Caco-2 (cell line): ENCODE data around the gene BRIP1. TPM values are rescaled to one million over a fixed set of nuclear protein-coding genes. Genes with fewer than 3 reads are reported as not detected.

Experiments
- BruUV-seq: library from RNA; stranded (reverse); fragments of 400-500 nt; replicated peaks from 2 replicates; lab custom pipeline; 2021; lab: Mats Ljungman, UMichigan
- CTCF ChIA-PET: fragments of 300-600 bp; sonication (Branson Sonifier 250); formaldehyde crosslinking; loops from one replicate; lab custom pipeline; 2022; ENCODE audit warnings: antibody characterized with exemption; lab: Charles Lee
- POLR2A ChIA-PET: fragments of 300-600 bp; sonication (Branson Sonifier 250); formaldehyde crosslinking; loops from one replicate; lab custom pipeline; 2022; ENCODE audit warnings: antibody characterized with exemption; lab: Charles Lee
- DNase-seq, 2 experiments: peaks; one replicate each; pipeline versions ENCODE4 v3.0.0 to v3.0.0-alpha.2; 2020 to 2022
- H3K27me3 ChIP-seq: replicated peaks from 2 replicates; pipeline ENCODE4 v1.6.0; 2011; ENCODE audit warnings: low read length; ENCODE audit not compliant: control insufficient read depth, insufficient read depth
- H3K36me3 ChIP-seq: 2 replicates; pipeline ENCODE4 v1.5.1; 2011; ENCODE audit warnings: low read length; ENCODE audit not compliant: control insufficient read depth, insufficient read depth
- H3K4me1 ChIP-seq: fragments of 250-450 bp; sonication (Bioruptor Pico); 2 replicates; pipeline ENCODE4 v1.5.1; 2020; ENCODE audit warnings: mild to moderate bottlenecking
- H3K4me3 ChIP-seq: 2 replicates; pipeline ENCODE4 v1.5.1; 2011; ENCODE audit warnings: low read depth, mild to moderate bottlenecking, control low read depth, low read length
- H3K9me3 ChIP-seq: fragments of 250-450 bp; sonication (Bioruptor Pico); 2 replicates; pipeline ENCODE4 v1.5.1; 2020; ENCODE audit warnings: mild to moderate bottlenecking, moderate library complexity
- H3K27ac Mint-ChIP-seq: one replicate; pipeline ENCODE4 v1.8.0; 2022; ENCODE audit warnings: mixed read lengths; ENCODE audit not compliant: unreplicated experiment
- H3K27me3 Mint-ChIP-seq: one replicate; pipeline ENCODE4 v1.8.0; 2022; ENCODE audit warnings: mixed read lengths; ENCODE audit not compliant: insufficient read depth, unreplicated experiment
- H3K36me3 Mint-ChIP-seq: one replicate; pipeline ENCODE4 v1.8.0; 2022; ENCODE audit warnings: mild to moderate bottlenecking, mixed read lengths; ENCODE audit not compliant: insufficient read depth, unreplicated experiment
- H3K4me1 Mint-ChIP-seq: one replicate; pipeline ENCODE4 v1.8.0; 2022; ENCODE audit warnings: low read depth, mixed read lengths; ENCODE audit not compliant: unreplicated experiment
- H3K4me3 Mint-ChIP-seq: one replicate; pipeline ENCODE4 v1.8.0; 2022; ENCODE audit warnings: mild to moderate bottlenecking, moderate library complexity, mixed read lengths; ENCODE audit not compliant: unreplicated experiment
- H3K9me3 Mint-ChIP-seq: one replicate; pipeline ENCODE4 v1.8.0; 2022; ENCODE audit warnings: mixed read lengths; ENCODE audit not compliant: unreplicated experiment
- intact Hi-C: fragments of 100-400 bp; cut with micrococcal nuclease; formaldehyde crosslinking; loops from one replicate; pipeline ENCODE4 v1.10.0; 2022; ENCODE audit not compliant: unreplicated experiment
- total RNA-seq: library from RNA; stranded (reverse); gene quantifications from 2 replicates; pipeline ENCODE4 v1.2.3, GENCODE V29; 2022
- TF ChIP-seq, protein P1 (sequence below), 2 experiments: fragments of 200-600 bp in 1 of 2; IDR thresholded peaks; 1 replicate in 1 of 2; 2 replicates in 1 of 2; pipeline versions ENCODE4 v1.5.1 to v1.8.0; 2011 to 2022; ENCODE audit warnings: antibody characterized with exemption in 1 of 2, control low read depth in 1 of 2, inconsistent platforms in 1 of 2, low read depth in 1 of 2, low read length in 1 of 2, mild to moderate bottlenecking in 1 of 2, moderate library complexity in 1 of 2; ENCODE audit not compliant: insufficient read depth in 1 of 2, severe bottlenecking in 1 of 2, unreplicated experiment in 1 of 2

BRIP1 gene
- total RNA-seq, 1 experiment from 2014 or later = 18.3 TPM

DNA sequence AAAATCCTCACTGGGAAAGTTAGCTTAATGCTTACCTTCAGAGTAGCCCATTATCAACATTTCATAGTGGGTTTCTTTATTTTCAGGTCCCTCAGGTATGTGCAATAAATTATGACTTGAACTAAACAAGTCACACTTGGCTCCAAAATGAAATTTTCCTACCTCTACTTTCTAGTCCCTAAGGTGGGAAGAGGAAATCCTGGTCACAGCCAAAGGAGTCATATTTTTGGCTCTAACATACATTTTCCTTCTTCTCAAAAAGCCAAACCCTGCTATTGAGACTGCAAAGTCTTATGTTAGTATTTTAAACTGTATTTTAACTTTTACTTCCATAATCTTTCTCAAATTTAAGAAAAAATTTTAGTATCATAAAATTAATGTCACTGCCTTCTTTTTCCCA lies 128.9 kb downstream of the BRIP1 start:
- no TSS peak for BruUV-seq
- POLR2A ChIA-PET = no interaction called here

DNA sequence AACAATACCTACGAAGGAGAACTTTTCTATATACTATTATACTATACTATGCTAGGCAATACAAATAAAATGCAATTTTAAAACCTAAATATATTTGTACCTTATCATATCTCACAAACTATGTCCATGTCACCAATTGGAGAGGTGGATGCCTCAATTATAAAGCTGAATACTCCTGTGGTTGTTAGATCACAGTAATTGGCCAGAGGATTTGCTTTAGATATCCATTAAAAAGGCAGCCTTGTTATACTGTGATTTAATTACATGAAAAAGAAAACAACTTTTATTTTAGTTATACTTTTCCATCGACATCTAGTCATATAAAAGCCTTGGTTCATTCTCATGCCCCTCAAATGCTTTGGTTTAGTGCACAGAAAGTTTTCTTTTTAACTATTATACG lies 129.3 kb downstream of the BRIP1 start:
- Histone ChIP-seq H3K4me1 (no peaks in the 10 kb centered on the region), H3K27me3 (no peaks in the 10 kb centered on the region), H3K36me3 (no peaks in the 10 kb centered on the region), H3K4me3 (no peak overlapping the region), H3K9me3 (peaks cover 6% of the 10 kb centered on the region; the same call in 1 of the 2 replicates)
- no peak overlapping the region for H3K27ac Mint-ChIP-seq
- POLR2A ChIA-PET = no interaction called here
- no peak for DNase-seq
- peaks cover 7% of the 10 kb centered on the region for H3K36me3 Mint-ChIP-seq
- no peak overlapping the region for H3K4me3 Mint-ChIP-seq
- CTCF ChIA-PET = no interaction called here
- no peaks in the 10 kb centered on the region for H3K27me3 Mint-ChIP-seq
- H3K9me3 Mint-ChIP-seq = no peaks in the 10 kb centered on the region
- no TSS peak for BruUV-seq
- no peaks in the 10 kb centered on the region for H3K4me1 Mint-ChIP-seq
- TF ChIP-seq, protein P1, sequence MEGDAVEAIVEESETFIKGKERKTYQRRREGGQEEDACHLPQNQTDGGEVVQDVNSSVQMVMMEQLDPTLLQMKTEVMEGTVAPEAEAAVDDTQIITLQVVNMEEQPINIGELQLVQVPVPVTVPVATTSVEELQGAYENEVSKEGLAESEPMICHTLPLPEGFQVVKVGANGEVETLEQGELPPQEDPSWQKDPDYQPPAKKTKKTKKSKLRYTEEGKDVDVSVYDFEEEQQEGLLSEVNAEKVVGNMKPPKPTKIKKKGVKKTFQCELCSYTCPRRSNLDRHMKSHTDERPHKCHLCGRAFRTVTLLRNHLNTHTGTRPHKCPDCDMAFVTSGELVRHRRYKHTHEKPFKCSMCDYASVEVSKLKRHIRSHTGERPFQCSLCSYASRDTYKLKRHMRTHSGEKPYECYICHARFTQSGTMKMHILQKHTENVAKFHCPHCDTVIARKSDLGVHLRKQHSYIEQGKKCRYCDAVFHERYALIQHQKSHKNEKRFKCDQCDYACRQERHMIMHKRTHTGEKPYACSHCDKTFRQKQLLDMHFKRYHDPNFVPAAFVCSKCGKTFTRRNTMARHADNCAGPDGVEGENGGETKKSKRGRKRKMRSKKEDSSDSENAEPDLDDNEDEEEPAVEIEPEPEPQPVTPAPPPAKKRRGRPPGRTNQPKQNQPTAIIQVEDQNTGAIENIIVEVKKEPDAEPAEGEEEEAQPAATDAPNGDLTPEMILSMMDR (IDR thresholded peaks at IDR 0.05; ENCODE audit: insufficient read depth in 1 of 2, low read depth in 1 of 2, low read length in 1 of 2, severe bottlenecking in 1 of 2, unreplicated experiment in 1 of 2) = no peak
- intact Hi-C loops = no loop called here

More for the DNA sequence above, 128.9 kb downstream of the BRIP1 start:
- Mint-ChIP-seq H3K9me3 (no peaks in the 10 kb centered on the region), H3K27ac (no peak overlapping the region), H3K4me1 (no peaks in the 10 kb centered on the region), H3K4me3 (no peak overlapping the region), H3K27me3 (no peaks in the 10 kb centered on the region), H3K36me3 (peaks cover 7% of the 10 kb centered on the region)
- Histone ChIP-seq H3K36me3 (no peaks in the 10 kb centered on the region), H3K9me3 (peaks cover 6% of the 10 kb centered on the region; the same call in 1 of the 2 replicates), H3K27me3 (no peaks in the 10 kb centered on the region), H3K4me1 (no peaks in the 10 kb centered on the region), H3K4me3 (no peak overlapping the region)
- TF ChIP-seq, protein P1 (IDR thresholded peaks at IDR 0.05; ENCODE audit: insufficient read depth in 1 of 2, low read depth in 1 of 2, low read length in 1 of 2, severe bottlenecking in 1 of 2, unreplicated experiment in 1 of 2) = no peak
- intact Hi-C loops = no loop called here
- no peak for DNase-seq
- CTCF ChIA-PET = no interaction called here

DNA sequence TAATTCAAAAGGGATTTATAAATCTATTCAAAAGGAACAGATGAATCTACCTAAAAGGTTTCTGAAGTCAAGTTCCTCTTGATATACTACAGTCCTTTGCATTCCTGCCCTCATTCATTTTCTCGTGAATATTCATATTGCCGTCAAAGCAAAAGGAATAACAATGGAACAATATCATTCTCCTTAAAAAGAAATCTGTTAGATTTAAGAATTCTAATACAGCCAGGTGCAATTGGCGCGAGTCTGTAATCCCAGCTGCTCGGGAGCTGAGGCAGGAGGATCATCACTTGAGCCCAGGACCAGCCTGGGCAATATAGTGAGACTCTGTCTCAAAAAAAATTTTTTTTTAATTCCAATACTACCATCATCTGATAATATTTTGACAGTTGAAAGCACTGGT lies 130.3 kb downstream of the BRIP1 start:
- Histone ChIP-seq H3K9me3 (peaks cover 6% of the 10 kb centered on the region; the same call in 1 of the 2 replicates), H3K4me1 (no peaks in the 10 kb centered on the region), H3K4me3 (no peak overlapping the region), H3K36me3 (no peaks in the 10 kb centered on the region), H3K27me3 (no peaks in the 10 kb centered on the region)
- Mint-ChIP-seq H3K4me3 (no peak overlapping the region), H3K4me1 (no peaks in the 10 kb centered on the region), H3K36me3 (peaks cover 3% of the 10 kb centered on the region), H3K9me3 (no peaks in the 10 kb centered on the region), H3K27ac (no peak overlapping the region), H3K27me3 (no peaks in the 10 kb centered on the region)
- intact Hi-C loops = no loop called here
- ChIA-PET CTCF (interaction anchor here (0.6 kb wide), 1 partner anchor 95 kb away, joined by 3 read pairs; no protein-coding TSS in a partner anchor), POLR2A (no interaction called here)
- BruUV-seq = no TSS peak
- no peak for DNase-seq
- TF ChIP-seq, protein P1 (IDR thresholded peaks at IDR 0.05; ENCODE audit: insufficient read depth in 1 of 2, low read depth in 1 of 2, low read length in 1 of 2, severe bottlenecking in 1 of 2, unreplicated experiment in 1 of 2) = no peak
